K562 (cell line): Measurements from ENCODE around the gene PPP6R3. TPM values are rescaled to one million over a fixed set of nuclear protein-coding genes. Genes with fewer than 3 reads are reported as not detected.

Experiments used
- ATAC-seq: fragments of 200-7000 bp; cut with Tn5 transposase; 3 replicates; pipeline ENCODE4 v1.9.1; 2020; ENCODE audit warnings: moderate library complexity
- BruUV-seq: library from RNA; stranded (reverse); fragments of 400-500 nt; replicated peaks from 2 replicates; lab custom pipeline; 2021; lab: Mats Ljungman, UMichigan
- CTCF ChIA-PET: fragments of 300-600 bp; formaldehyde crosslinking; extraction: SDS; loops from one replicate; lab custom pipeline; 2021; ENCODE audit warnings: low intra/inter-chr PET ratio; lab: Yijun Ruan, JAX
- POLR2A ChIA-PET: fragments of 300-600, 350-650 bp; sonication (Branson Sonifier 250); formaldehyde crosslinking; extraction: SDS; loops from one replicate; lab custom pipeline; 2021; ENCODE audit warnings: antibody characterized with exemption, inconsistent platforms; lab: Yijun Ruan, JAX
- DNase-seq, 4 experiments: peaks; one replicate each; pipeline versions ENCODE4 v3.0.0 to v3.0.0-alpha.2; 2011 to 2018; ENCODE audit warnings: low spot score in 3 of 4, mixed read lengths in 3 of 4; ENCODE audit errors: extremely low read depth in 1 of 4
- FAIRE-seq: peaks from 2 replicates; lab custom pipeline; 2011; peaks lifted over from hg19 to GRCh38; lab: Jason Lieb, UNC
- H2AFZ ChIP-seq: 2 replicates; pipeline ENCODE4 v1.6.0; 2011; ENCODE audit warnings: low read depth, low read length, control low read depth, inconsistent platforms
- H3K27ac ChIP-seq: fragments of 200-600 bp; 3 replicates; pipeline ENCODE4 v1.8.0; 2011; ENCODE audit warnings: low read depth, mild to moderate bottlenecking, control low read depth, inconsistent platforms, low read length, moderate library complexity, mixed read lengths; ENCODE audit errors: extremely low read depth
- H3K27me3 ChIP-seq, 2 experiments: fragments of 300-600 bp in 1 of 2; 2 replicates in 1 of 2; 3 replicates in 1 of 2; pipeline versions ENCODE4 v1.6.0 to v1.8.0; 2011; ENCODE audit warnings: inconsistent platforms in 2 of 2, low read length in 2 of 2, mild to moderate bottlenecking in 1 of 2, mixed read lengths in 1 of 2, moderate library complexity in 1 of 2; ENCODE audit not compliant: control insufficient read depth in 2 of 2, insufficient read depth in 2 of 2
- H3K36me3 ChIP-seq: fragments of 300-600 bp; 3 replicates; pipeline ENCODE4 v1.8.0; 2011; ENCODE audit warnings: mild to moderate bottlenecking, low read length, inconsistent platforms; ENCODE audit not compliant: control insufficient read depth, insufficient read depth
- H3K4me1 ChIP-seq, 2 experiments: fragments of 200-600 bp in 1 of 2; replicated peaks in 1 of 2; 2 replicates in 1 of 2; 3 replicates in 1 of 2; pipeline versions ENCODE4 v1.5.1 to v1.8.0; 2011; ENCODE audit warnings: inconsistent platforms in 2 of 2, low read length in 2 of 2, mild to moderate bottlenecking in 1 of 2, mixed read lengths in 1 of 2, moderate library complexity in 1 of 2; ENCODE audit not compliant: control insufficient read depth in 2 of 2, insufficient read depth in 2 of 2
- H3K4me2 ChIP-seq: 2 replicates; pipeline ENCODE4 v1.6.1; 2011; ENCODE audit warnings: low read length, control low read depth, inconsistent platforms, mixed read lengths; ENCODE audit not compliant: insufficient read depth
- H3K4me3 ChIP-seq: fragments of 200-600 bp; sonication (generic), shearing (Covaris generic); 2 replicates; pipeline ENCODE4 v1.5.1; 2016; ENCODE audit warnings: control low read depth, inconsistent platforms
- H3K79me2 ChIP-seq: fragments of 200-600 bp; 3 replicates; pipeline ENCODE4 v1.8.0; 2011; ENCODE audit warnings: low read length, inconsistent platforms; ENCODE audit not compliant: control insufficient read depth, insufficient read depth
- H3K9ac ChIP-seq, 2 experiments: 2 replicates each; pipeline versions ENCODE4 v1.6.0 to v1.6.1; 2011; ENCODE audit warnings: low read depth in 2 of 2, low read length in 2 of 2, control low read depth in 1 of 2, inconsistent platforms in 1 of 2, mild to moderate bottlenecking in 1 of 2, mixed read lengths in 1 of 2; ENCODE audit not compliant: insufficient read depth in 1 of 2
- H3K9me1 ChIP-seq: one replicate; pipeline ENCODE4 v1.6.0; 2011; ENCODE audit warnings: inconsistent platforms, mild to moderate bottlenecking, low read length, moderate library complexity; ENCODE audit not compliant: control insufficient read depth, insufficient read depth
- H3K9me3 ChIP-seq: replicated peaks from 2 replicates; pipeline ENCODE4 v1.5.1; 2011; ENCODE audit warnings: low read depth, low read length, inconsistent platforms; ENCODE audit not compliant: control insufficient read depth, insufficient read depth
- H4K20me1 ChIP-seq: replicated peaks from 2 replicates; pipeline ENCODE4 v1.6.1; 2011; ENCODE audit warnings: low read length, inconsistent platforms, mixed read lengths; ENCODE audit not compliant: control insufficient read depth, insufficient read depth
- ARID1B ChIP-seq: fragments of 450-650 bp; IDR thresholded peaks from 2 replicates; pipeline ENCODE4 v1.6.1; 2016; ENCODE audit warnings: antibody characterized with exemption, mild to moderate bottlenecking, inconsistent platforms
- BCOR ChIP-seq: fragments of 450-650 bp; IDR thresholded peaks from 2 replicates; pipeline ENCODE4 v1.6.1; 2016
- CREBBP ChIP-seq: IDR thresholded peaks from one replicate; pipeline ENCODE4 v1.6.1; 2012; ENCODE audit warnings: low read depth, mild to moderate bottlenecking, control low read depth, inconsistent platforms, low read length
- GTF2E2 ChIP-seq: fragments of 200-800 bp; sonication (Bioruptor generic); IDR thresholded peaks from 2 replicates; pipeline ENCODE4 v1.6.1; 2016; ENCODE audit warnings: missing genetic modification characterization, missing compliant biosample characterization
- KDM2B ChIP-seq: fragments of 250-450 bp; sonication (Bioruptor Pico); IDR thresholded peaks from 2 replicates; pipeline ENCODE4 v1.8.0; 2021; ENCODE audit warnings: mild to moderate bottlenecking, moderate library complexity
- NUFIP1 ChIP-seq: fragments of 450-650 bp; IDR thresholded peaks from 2 replicates; pipeline ENCODE4 v1.6.1; 2018; ENCODE audit not compliant: partially characterized antibody
- PTRF ChIP-seq: fragments of 450-650 bp; IDR thresholded peaks from 2 replicates; pipeline ENCODE4 v1.6.1; 2016; ENCODE audit warnings: mild to moderate bottlenecking, missing genetic modification characterization, missing compliant biosample characterization
- SIRT6 ChIP-seq: IDR thresholded peaks from one replicate; pipeline ENCODE4 v1.6.1; 2012; ENCODE audit warnings: low read depth, mild to moderate bottlenecking, control low read depth, inconsistent platforms, low read length, moderate library complexity
- SRSF7 ChIP-seq: fragments of 200-400 bp; formaldehyde crosslinking; optimal IDR thresholded peaks from 2 replicates; pipeline ENCODE3; 2017; ENCODE audit warnings: mild to moderate bottlenecking, low read depth, low read length
- TCF7L2 ChIP-seq: fragments of 150-350 bp; IDR thresholded peaks from 2 replicates; pipeline ENCODE4 v1.6.1; 2016; ENCODE audit warnings: low read depth, mild to moderate bottlenecking, low read length, moderate library complexity
- THRA ChIP-seq: fragments of 450-650 bp; IDR thresholded peaks from 2 replicates; pipeline ENCODE4 v1.6.1; 2017; ENCODE audit warnings: mild to moderate bottlenecking, moderate library complexity
- ZBTB7A ChIP-seq: IDR thresholded peaks from 2 replicates; pipeline ENCODE4 v1.6.1; 2011; ENCODE audit warnings: low read depth, mild to moderate bottlenecking, low read length, moderate library complexity, borderline replicate concordance; ENCODE audit not compliant: control insufficient read depth
- ZKSCAN1 ChIP-seq: fragments of 150-350 bp; IDR thresholded peaks from 2 replicates; pipeline ENCODE4 v1.6.1; 2016; ENCODE audit warnings: low read depth, low read length
- ZNF398 ChIP-seq: fragments of 250-450 bp; sonication (Bioruptor Pico); IDR thresholded peaks from 2 replicates; pipeline ENCODE4 v1.8.0; 2021; ENCODE audit warnings: moderate library complexity, mild to moderate bottlenecking, inconsistent platforms
- ZNF609 ChIP-seq: sonication (generic); formaldehyde crosslinking; IDR thresholded peaks from 2 replicates; pipeline ENCODE4 v1.8.1; 2023; ENCODE audit warnings: missing genetic modification reagents, mild to moderate bottlenecking, borderline replicate concordance
- WGBS: fragments of 100-300 bp; shearing (Covaris generic); methylation state at CpG from one replicate; pipeline ENCODE4 v1.1.6; 2016; ENCODE audit warnings: low coverage, mixed read lengths; ENCODE audit not compliant: insufficient coverage; ENCODE audit errors: missing lambda C conversion rate; 5-methylcytosine and 5-hydroxymethylcytosine counted together
- in situ Hi-C: fragments of 300-500 bp; cut with MboI; formaldehyde crosslinking; loops from 4 replicates; pipeline ENCODE4 v1.15.0; 2018; ENCODE audit warnings: inconsistent platforms, mixed read lengths
- intact Hi-C: fragments of 100-400 bp; cut with micrococcal nuclease; formaldehyde crosslinking; loops from 2 replicates; pipeline ENCODE4 v1.14.2; 2022
- polyA plus RNA-seq, 8 experiments: library from polyadenylated mRNA; depleted of rRNA in 4 of 8; stranded (reverse) in 5 of 8; unstranded in 3 of 8; fragments of >200 nt; fragmentation: Nextera tagmentation in 2 of 8; fragmentation: Illumina TruSeq in 1 of 8; extraction: Ambion mirVana in 2 of 8; extraction: Trizol in 1 of 8; gene quantifications; 2 replicates each; pipeline versions ENCODE4 v1.2.1 to v1.2.3, GENCODE V29; 2011 to 2014; ENCODE audit warnings: inconsistent platforms in 1 of 8, missing spikeins in 1 of 8
- total RNA-seq, 7 experiments: library from RNA; depleted of rRNA in 6 of 7; stranded (reverse); fragments of >200 nt in 6 of 7; fragmentation: Illumina TruSeq in 2 of 7; extraction: Trizol in 2 of 7; gene quantifications; 2 replicates each; pipeline versions ENCODE4 v1.2.1 to v1.2.3, GENCODE V29; 2011 to 2021; ENCODE audit warnings: low replicate concordance in 1 of 7

Gene PPP6R3
- total and polyA plus RNA-seq, 9 of the 15 experiments (the other 6 are each of a cell fraction or from before 2014, with no cell fraction given): 20.3 to 117 (median 80.6) TPM

- Histone ChIP-seq H3K36me3 (no peaks in the 10 kb centered on the region), H3K9me1 (no peaks in the 10 kb centered on the region), H3K4me1 (peaks cover 0 to 7% of the 10 kb centered on the region in 2 experiments; a peak in 2 of 5 replicates), H3K4me3 (no peak overlapping the region), H3K79me2 (no peaks in the 10 kb centered on the region), H3K9ac (no peak overlapping the region), H3K4me2 (no peak overlapping the region), H3K9me3 (no peaks in the 10 kb centered on the region), H4K20me1 (no peaks in the 10 kb centered on the region; the same call in 1 of the 2 replicates), H3K27ac (no peak overlapping the region), H2AFZ (no peak overlapping the region), H3K27me3 (peaks cover 30 to 72% of the 10 kb centered on the region in 2 experiments)
- no TSS peak for BruUV-seq
- CTCF ChIA-PET: no interaction called here
- DNase-seq: no peak
- intact Hi-C loops: no loop called here
- in situ Hi-C loops: no loop called here
- TF ChIP-seq THRA (no peak), ZKSCAN1 (no peak), TCF7L2 (no peak), KDM2B (CRISPR knock-in tag) (no peak), ARID1B (no peak), CREBBP (no peak), ZNF398 (CRISPR knock-in tag) (no peak), BCOR (no peak), GTF2E2 (no peak), SRSF7 (no peak), ZNF609 (CRISPR knock-in tag) (no peak), NUFIP1 (no peak), SIRT6 (no peak), PTRF (no peak), ZBTB7A (no peak)
- no peak for FAIRE-seq
- no peak for ATAC-seq
- WGBS: under 1% methylated on average over 14 of the region's 18 CpGs
- POLR2A ChIA-PET: interaction anchor here (1.3 kb wide), 1 partner anchor 10 kb away, joined by 4 read pairs; no protein-coding TSS in a partner anchor
Measured at GRCh38 chr11:68663482-68664010, 203.0 kb downstream of the PPP6R3 start.
